AG04450 (cell line): ENCODE data around the gene GNB1L. TPM values are rescaled to one million over a fixed set of nuclear protein-coding genes. Genes with fewer than 3 reads are reported as not detected.
"Not testable (repeated sequence)": the region's sequence is repeated elsewhere in the genome, so short reads cannot be mapped to it uniquely, and the experiment has no call there.

Experiments
- CTCF ChIA-PET: fragments of 300-600, 350-600 bp; formaldehyde crosslinking; extraction: SDS; loops from one replicate; lab custom pipeline; 2022; ENCODE audit warnings: antibody characterized with exemption, inconsistent platforms; lab: Charles Lee
- POLR2A ChIA-PET: fragments of 350-600 bp; formaldehyde crosslinking; extraction: SDS; loops from one replicate; lab custom pipeline; 2021; ENCODE audit warnings: antibody characterized with exemption, inconsistent platforms; lab: Yijun Ruan, JAX
- DNase-seq: peaks from one replicate; pipeline ENCODE4 v3.0.0-alpha.2; 2011; ENCODE audit warnings: low read depth, low spot score
- H3K27ac ChIP-seq: one replicate; pipeline ENCODE4 v1.5.1; 2012; ENCODE audit warnings: low read depth, low read length, control low read depth
- H3K27me3 ChIP-seq: one replicate; pipeline ENCODE4 v1.6.0; 2012; ENCODE audit warnings: low read length; ENCODE audit not compliant: control insufficient read depth, insufficient read depth
- H3K4me3 ChIP-seq: 2 replicates; pipeline ENCODE4 v1.5.1; 2011; ENCODE audit warnings: mild to moderate bottlenecking, low read depth, low read length, control low read depth
- H3K9me3 ChIP-seq: 2 replicates; pipeline ENCODE4 v1.5.1; 2012; ENCODE audit warnings: low read length; ENCODE audit not compliant: control insufficient read depth, insufficient read depth
- CTCF ChIP-seq: IDR thresholded peaks from 2 replicates; pipeline ENCODE4 v1.5.1; 2011; ENCODE audit warnings: low read depth, low read length, control low read depth, inconsistent platforms
- polyA plus RNA-seq: library from polyadenylated mRNA; depleted of rRNA; stranded (reverse); fragments of >200 nt; gene quantifications from 2 replicates; pipeline ENCODE4 v1.2.3, GENCODE V29; 2011

Gene GNB1L
- polyA plus RNA-seq, 1 experiment, result 1.3 TPM

- H3K9me3 ChIP-seq, result peaks cover 3% of the 10 kb centered on the region; the same call in 1 of the 2 replicates
- H3K27ac ChIP-seq, result no peak overlapping the region
- no peaks in the 10 kb centered on the region for H3K27me3 ChIP-seq
- CTCF ChIA-PET, result no interaction called here
- DNase-seq, result no peak
- no peak for TF ChIP-seq CTCF
- POLR2A ChIA-PET, result no interaction called here
- H3K4me3 ChIP-seq, result no peak overlapping the region
These were observed 72.1 kb downstream of the GNB1L start for GRCh38 chr22:19782533-19782932.

- CTCF ChIA-PET, result no interaction called here
- DNase-seq, result no peak
- no peak overlapping the region for H3K4me3 ChIP-seq
- TF ChIP-seq CTCF, result no peak
- POLR2A ChIA-PET, result no interaction called here
- H3K27ac ChIP-seq, result no peak overlapping the region
- peaks cover 3% of the 10 kb centered on the region; the same call in 1 of the 2 replicates for H3K9me3 ChIP-seq
- peaks cover 12% of the 10 kb centered on the region for H3K27me3 ChIP-seq
These were observed 74.9 kb downstream of the GNB1L start for GRCh38 chr22:19779685-19780268.

- no peak for DNase-seq
- H3K27ac ChIP-seq, result no peak overlapping the region
- H3K27me3 ChIP-seq, result peaks cover 18% of the 10 kb centered on the region
- H3K4me3 ChIP-seq, result no peak overlapping the region
- no peak for TF ChIP-seq CTCF
- ChIA-PET CTCF (no interaction called here), POLR2A (interaction anchor here (0.7 kb wide), 1 partner anchor 15 kb away, joined by 4 read pairs; no protein-coding TSS in a partner anchor)
- H3K9me3 ChIP-seq, result peaks cover 3% of the 10 kb centered on the region; the same call in 1 of the 2 replicates
These were observed 75.7 kb downstream of the GNB1L start for GRCh38 chr22:19779011-19779421.

- CTCF ChIA-PET, H3K9me3 ChIP-seq, H3K4me3 ChIP-seq, H3K27ac ChIP-seq, DNase-seq, POLR2A ChIA-PET: not testable (repeated sequence)
- H3K27me3 ChIP-seq, result peaks cover 35% of the 10 kb centered on the region
These were observed 77.5 kb downstream of the GNB1L start for GRCh38 chr22:19777192-19777591.

GRCh38 chr22:19776433-19777031 lies 78.1 kb downstream of the GNB1L start:
- peaks cover 41% of the 10 kb centered on the region for H3K27me3 ChIP-seq
- no peak overlapping the region for H3K4me3 ChIP-seq
- ChIA-PET CTCF (no interaction called here), POLR2A (interaction anchor here (0.8 kb wide), 1 partner anchor 22 kb away, joined by 3 read pairs; no protein-coding TSS in a partner anchor)
- TF ChIP-seq CTCF, result no peak
- DNase-seq, result no peak
- H3K9me3 ChIP-seq, result no peaks in the 10 kb centered on the region; the same call in 1 of the 2 replicates
- no peak overlapping the region for H3K27ac ChIP-seq
